Occipital lobe (tissue), 2 donors: ENCODE measurements around the gene SH3BP5. TPM values are rescaled to one million over a fixed set of nuclear protein-coding genes. Genes with fewer than 3 reads are reported as not detected.

Source experiments
- DNase-seq: peaks from one replicate; lab custom pipeline; 2025; lab: John Stamatoyannopoulos, UW
- total RNA-seq: library from RNA; depleted of rRNA; stranded (reverse); fragments of >200 nt; gene quantifications from one replicate; pipeline ENCODE4 v1.2.3, GENCODE V29; 2014

SH3BP5 gene
- total RNA-seq, 1 donor from 2014 or later = 61.6 TPM

- no peak for DNase-seq
These were observed 15.3 kb upstream of the SH3BP5 start for GRCh38 chr3:15347737-15348110.

GRCh38 chr3:15347063-15347736 is 14.8 kb upstream of the SH3BP5 start:
- DNase-seq = no peak

- DNase-seq = no peak
These were observed 14.1 kb upstream of the SH3BP5 start for GRCh38 chr3:15346516-15346915.

GRCh38 chr3:15345608-15346137 is 13.3 kb upstream of the SH3BP5 start:
- no peak for DNase-seq

- no peak for DNase-seq
These were observed 12.8 kb upstream of the SH3BP5 start for GRCh38 chr3:15345066-15345607.

- DNase-seq = no peak
These were observed 10.6 kb upstream of the SH3BP5 start for GRCh38 chr3:15342945-15343344.

GRCh38 chr3:15342246-15342645 is 9.9 kb upstream of the SH3BP5 start:
- no peak for DNase-seq

GRCh38 chr3:15341030-15341726 is 8.8 kb upstream of the SH3BP5 start:
- DNase-seq = no peak

GRCh38 chr3:15339786-15340215 is 7.4 kb upstream of the SH3BP5 start:
- no peak for DNase-seq

- DNase-seq = no peak
These were observed 6.6 kb upstream of the SH3BP5 start for GRCh38 chr3:15339001-15339400.

GRCh38 chr3:15337963-15338362 is 5.6 kb upstream of the SH3BP5 start:
- DNase-seq = no peak

- DNase-seq = no peak
These were observed 3.7 kb upstream of the SH3BP5 start for GRCh38 chr3:15336057-15336456.

GRCh38 chr3:15333956-15334263 is 1.5 kb upstream of the SH3BP5 start:
- DNase-seq = no peak

GRCh38 chr3:15333099-15333955 is 941 bp upstream of the SH3BP5 start:
- DNase-seq = no peak

GRCh38 chr3:15331606-15332404 is 581 bp downstream of the SH3BP5 start:
- no peak for DNase-seq

- DNase-seq = no peak
These were observed 1.2 kb downstream of the SH3BP5 start for GRCh38 chr3:15331072-15331605.

GRCh38 chr3:15330031-15330596 is 2.3 kb downstream of the SH3BP5 start:
- DNase-seq = no peak

GRCh38 chr3:15329046-15330005 is 3.1 kb downstream of the SH3BP5 start:
- no peak for DNase-seq

GRCh38 chr3:15327941-15328340 is 4.4 kb downstream of the SH3BP5 start:
- DNase-seq = no peak
